SU-DHL-6 (cell line): ENCODE data around the gene TMEM26.

Source experiments
- H2AFZ ChIP-seq: fragments of 200-600 bp; sonication (generic); 2 replicates; pipeline ENCODE4 v1.6.1; 2014; ENCODE audit warnings: low read depth, mild to moderate bottlenecking, moderate library complexity, mixed read lengths, antibody characterized with exemption, low read length; ENCODE audit not compliant: severe bottlenecking
- H3F3A ChIP-seq: fragments of 200-600 bp; shearing (Covaris generic); 2 replicates; pipeline ENCODE4 v1.6.0; 2016; ENCODE audit warnings: antibody characterized with exemption, mild to moderate bottlenecking; ENCODE audit not compliant: insufficient read depth
- H3K27ac ChIP-seq: fragments of 200-600 bp; sonication (generic); 2 replicates; pipeline ENCODE4 v1.5.1; 2016; ENCODE audit warnings: low read depth, mild to moderate bottlenecking, low read length, moderate library complexity, mixed read lengths
- H3K27me3 ChIP-seq: fragments of 200-600 bp; sonication (generic), shearing (Covaris generic); 2 replicates; pipeline ENCODE4 v1.6.0; 2014; ENCODE audit warnings: mild to moderate bottlenecking, low read length
- H3K36me3 ChIP-seq: fragments of 200-600 bp; sonication (generic); 2 replicates; pipeline ENCODE4 v1.6.1; 2014; ENCODE audit warnings: mild to moderate bottlenecking, low read length, mixed read lengths
- H3K4me2 ChIP-seq: fragments of 300-600, 200-600 bp; shearing (Covaris generic), sonication (generic); 2 replicates; pipeline ENCODE4 v1.6.0; 2014; ENCODE audit warnings: low read length, low read depth, mild to moderate bottlenecking; ENCODE audit not compliant: poor library complexity, severe bottlenecking
- H3K4me3 ChIP-seq: fragments of 200-600 bp; sonication (generic); 2 replicates; pipeline ENCODE4 v1.5.1; 2014; ENCODE audit warnings: antibody characterized with exemption, low read length, mild to moderate bottlenecking, mixed read lengths; ENCODE audit not compliant: insufficient read depth, poor library complexity, severe bottlenecking
- H3K79me2 ChIP-seq: fragments of 200-600 bp; sonication (generic); 2 replicates; pipeline ENCODE4 v1.6.1; 2014; ENCODE audit warnings: mild to moderate bottlenecking, low read length, moderate library complexity; ENCODE audit not compliant: insufficient read depth
- H3K9ac ChIP-seq: fragments of 200-600 bp; sonication (generic); 2 replicates; pipeline ENCODE4 v1.7.0; 2014; ENCODE audit warnings: mild to moderate bottlenecking, low read length
- H3K9me2 ChIP-seq: fragments of 200-600 bp; sonication (generic); replicated peaks from 2 replicates; pipeline ENCODE4 v1.6.1; 2014; ENCODE audit warnings: low read length; ENCODE audit not compliant: insufficient read depth
- H3K9me3 ChIP-seq: fragments of 200-600 bp; sonication (generic); 2 replicates; pipeline ENCODE4 v1.6.1; 2014; ENCODE audit warnings: low read length, mixed read lengths; ENCODE audit not compliant: insufficient read depth
- H4K20me1 ChIP-seq: fragments of 200-600 bp; sonication (generic); 2 replicates; pipeline ENCODE4 v1.6.1; 2014; ENCODE audit warnings: low read depth, mild to moderate bottlenecking, antibody characterized with exemption, low read length, moderate library complexity, mixed read lengths
- EZH2phosphoT487 ChIP-seq: fragments of 200-600 bp; sonication (generic), shearing (Covaris generic); conservative IDR thresholded peaks from 2 replicates; pipeline ENCODE4 v1.6.1; 2018; ENCODE audit warnings: mild to moderate bottlenecking, antibody characterized with exemption, low read length, moderate library complexity, mixed read lengths
- TF ChIP-seq, protein P1 (sequence below): fragments of 200-600 bp; sonication (generic); IDR thresholded peaks from one replicate; pipeline ENCODE4 v1.5.1; 2017; ENCODE audit warnings: antibody characterized with exemption, mild to moderate bottlenecking, low read length, moderate library complexity; ENCODE audit not compliant: insufficient read depth, poor library complexity, severe bottlenecking

TMEM26 gene

DNA sequence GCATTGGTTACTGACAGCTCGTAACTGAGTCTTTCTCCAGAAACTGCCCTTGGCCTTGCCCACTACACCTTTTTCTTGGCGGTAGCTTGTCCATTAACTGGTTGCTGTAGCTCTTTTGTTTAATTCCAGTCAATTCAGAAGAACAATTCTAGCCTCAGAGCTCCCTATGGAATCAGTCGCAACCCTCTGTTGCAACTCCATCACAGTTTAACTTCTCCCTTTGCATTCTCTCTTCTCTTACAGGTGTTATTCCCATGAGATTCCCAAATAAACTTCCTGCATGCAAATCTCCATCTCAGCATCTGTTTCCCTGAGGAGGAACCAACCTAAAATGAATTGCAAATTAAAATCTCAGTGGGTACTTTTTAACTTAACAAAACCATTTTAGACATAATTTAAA lies 28.4 kb upstream of the TMEM26 start:
- no peaks in the 10 kb centered on the region for H3K79me2 ChIP-seq
- no peak overlapping the region for H3K4me3 ChIP-seq
- H4K20me1 ChIP-seq = no peaks in the 10 kb centered on the region
- no peak overlapping the region for H3K9ac ChIP-seq
- no peaks in the 10 kb centered on the region for H3K27me3 ChIP-seq
- no peaks in the 10 kb centered on the region for H3K9me2 ChIP-seq
- no peaks in the 10 kb centered on the region for H3K36me3 ChIP-seq
- no peak overlapping the region for H3K27ac ChIP-seq
- TF ChIP-seq EZH2phosphoT487 = no peak
- TF ChIP-seq, protein P1, sequence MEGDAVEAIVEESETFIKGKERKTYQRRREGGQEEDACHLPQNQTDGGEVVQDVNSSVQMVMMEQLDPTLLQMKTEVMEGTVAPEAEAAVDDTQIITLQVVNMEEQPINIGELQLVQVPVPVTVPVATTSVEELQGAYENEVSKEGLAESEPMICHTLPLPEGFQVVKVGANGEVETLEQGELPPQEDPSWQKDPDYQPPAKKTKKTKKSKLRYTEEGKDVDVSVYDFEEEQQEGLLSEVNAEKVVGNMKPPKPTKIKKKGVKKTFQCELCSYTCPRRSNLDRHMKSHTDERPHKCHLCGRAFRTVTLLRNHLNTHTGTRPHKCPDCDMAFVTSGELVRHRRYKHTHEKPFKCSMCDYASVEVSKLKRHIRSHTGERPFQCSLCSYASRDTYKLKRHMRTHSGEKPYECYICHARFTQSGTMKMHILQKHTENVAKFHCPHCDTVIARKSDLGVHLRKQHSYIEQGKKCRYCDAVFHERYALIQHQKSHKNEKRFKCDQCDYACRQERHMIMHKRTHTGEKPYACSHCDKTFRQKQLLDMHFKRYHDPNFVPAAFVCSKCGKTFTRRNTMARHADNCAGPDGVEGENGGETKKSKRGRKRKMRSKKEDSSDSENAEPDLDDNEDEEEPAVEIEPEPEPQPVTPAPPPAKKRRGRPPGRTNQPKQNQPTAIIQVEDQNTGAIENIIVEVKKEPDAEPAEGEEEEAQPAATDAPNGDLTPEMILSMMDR = no peak
- no peaks in the 10 kb centered on the region for H3K9me3 ChIP-seq
- no peak overlapping the region for H2AFZ ChIP-seq
- no peaks in the 10 kb centered on the region for H3F3A ChIP-seq
- H3K4me2 ChIP-seq = no peak overlapping the region

DNA sequence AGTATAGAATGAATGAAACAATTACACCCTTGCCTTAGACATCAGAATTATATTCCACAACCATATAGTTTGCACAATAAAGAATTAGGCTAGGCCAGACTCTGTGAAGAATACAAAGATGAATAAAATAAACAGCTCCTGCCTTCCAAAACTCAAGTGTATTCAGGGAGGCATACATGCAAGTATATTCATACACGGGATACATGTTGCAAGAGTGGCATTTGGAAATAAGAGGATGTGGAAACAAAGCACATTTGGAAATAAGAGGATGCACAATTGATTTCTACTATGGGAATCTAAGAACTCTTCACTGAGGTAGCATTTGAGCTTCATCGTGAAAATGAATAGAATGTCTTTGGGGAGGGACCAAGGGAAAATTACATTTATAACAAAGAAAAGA lies 27.0 kb upstream of the TMEM26 start:
- TF ChIP-seq, protein P1 = no peak
- TF ChIP-seq EZH2phosphoT487 = no peak
- Histone ChIP-seq H3K9me3 (no peaks in the 10 kb centered on the region), H3F3A (no peaks in the 10 kb centered on the region), H3K27me3 (no peaks in the 10 kb centered on the region), H3K27ac (no peak overlapping the region), H2AFZ (no peak overlapping the region), H4K20me1 (no peaks in the 10 kb centered on the region), H3K4me3 (no peak overlapping the region), H3K79me2 (no peaks in the 10 kb centered on the region), H3K4me2 (no peak overlapping the region), H3K9me2 (no peaks in the 10 kb centered on the region), H3K9ac (no peak overlapping the region), H3K36me3 (no peaks in the 10 kb centered on the region)

DNA sequence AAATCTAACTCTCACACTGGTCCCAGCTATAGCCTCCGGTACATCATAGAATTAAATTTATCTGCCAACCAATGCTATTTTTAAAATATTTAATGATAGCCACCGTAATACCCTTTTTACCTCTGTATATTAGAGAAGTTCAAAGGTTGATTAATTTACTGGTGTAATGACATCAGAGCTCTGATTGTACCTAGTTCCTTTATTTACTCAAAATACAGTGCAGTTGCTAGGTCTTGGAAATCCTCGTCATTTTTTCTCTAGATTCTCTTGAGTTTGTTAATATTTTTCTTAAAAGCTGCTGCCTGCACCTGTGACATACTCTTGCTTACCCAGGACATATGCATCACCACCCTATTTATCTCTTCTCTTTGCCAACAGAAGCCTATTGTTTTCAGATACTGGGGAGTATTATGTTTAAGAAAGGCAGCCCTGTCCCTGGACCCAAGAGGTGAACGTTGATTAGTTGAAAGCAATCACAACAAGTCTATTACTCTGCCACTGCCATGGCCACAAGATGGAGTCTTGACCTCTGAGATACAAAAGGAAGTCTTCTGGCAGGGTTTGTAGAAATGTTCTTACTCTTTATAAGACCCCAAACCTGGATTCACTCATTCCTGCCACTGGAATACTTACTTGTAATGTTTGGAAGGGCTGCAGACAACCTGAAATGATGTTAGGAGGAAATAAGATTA lies 25.6 kb upstream of the TMEM26 start:
- Histone ChIP-seq H3K36me3 (no peaks in the 10 kb centered on the region), H3F3A (no peaks in the 10 kb centered on the region), H3K4me3 (no peak overlapping the region), H3K4me2 (no peak overlapping the region), H2AFZ (no peak overlapping the region), H3K79me2 (no peaks in the 10 kb centered on the region), H4K20me1 (no peaks in the 10 kb centered on the region), H3K9ac (no peak overlapping the region), H3K9me2 (no peaks in the 10 kb centered on the region), H3K9me3 (no peaks in the 10 kb centered on the region), H3K27me3 (no peaks in the 10 kb centered on the region), H3K27ac (no peak overlapping the region)
- no peak for TF ChIP-seq EZH2phosphoT487
- TF ChIP-seq, protein P1 = no peak
